Loucy (cell line): ENCODE data around the gene TMEM182.

ENCODE experiments used
- H2AFZ ChIP-seq: fragments of 200-600 bp; sonication (generic); 2 replicates; pipeline ENCODE4 v1.6.0; 2016; ENCODE audit warnings: antibody characterized with exemption, mild to moderate bottlenecking, low read length, moderate library complexity
- H3F3A ChIP-seq: fragments of 200-600 bp; 2 replicates; pipeline ENCODE4 v1.6.0; 2016; ENCODE audit warnings: antibody characterized with exemption, low read depth, mild to moderate bottlenecking
- H3K27me3 ChIP-seq: fragments of 200-600 bp; sonication (generic); 2 replicates; pipeline ENCODE4 v1.6.1; 2014; ENCODE audit warnings: low read length, mild to moderate bottlenecking; ENCODE audit not compliant: insufficient read depth, poor library complexity, severe bottlenecking
- H3K36me3 ChIP-seq: fragments of 200-600 bp; sonication (generic); 2 replicates; pipeline ENCODE4 v1.6.1; 2016; ENCODE audit warnings: low read length; ENCODE audit not compliant: insufficient read depth
- H3K4me1 ChIP-seq: fragments of 200-600 bp; sonication (generic); 2 replicates; pipeline ENCODE4 v1.5.1; 2014; ENCODE audit warnings: low read length, mild to moderate bottlenecking; ENCODE audit not compliant: insufficient read depth, poor library complexity, severe bottlenecking
- H3K4me2 ChIP-seq: fragments of 200-600 bp; sonication (generic); 2 replicates; pipeline ENCODE4 v1.6.0; 2014; ENCODE audit warnings: antibody characterized with exemption, low read length, low read depth, mild to moderate bottlenecking; ENCODE audit not compliant: poor library complexity, severe bottlenecking
- H3K4me3 ChIP-seq: fragments of 200-600 bp; sonication (generic); 2 replicates; pipeline ENCODE4 v1.5.1; 2014; ENCODE audit warnings: low read length, mild to moderate bottlenecking, mixed read lengths; ENCODE audit not compliant: poor library complexity, severe bottlenecking
- H3K79me2 ChIP-seq: fragments of 200-600 bp; sonication (generic); 2 replicates; pipeline ENCODE4 v1.6.1; 2014; ENCODE audit warnings: low read length; ENCODE audit not compliant: insufficient read depth
- H3K9ac ChIP-seq: fragments of 200-600 bp; sonication (generic); 2 replicates; pipeline ENCODE4 v1.6.0; 2014; ENCODE audit warnings: mild to moderate bottlenecking, low read depth, low read length, moderate library complexity; ENCODE audit not compliant: poor library complexity, severe bottlenecking
- H3K9me2 ChIP-seq: fragments of 200-600 bp; sonication (generic); replicated peaks from 2 replicates; pipeline ENCODE4 v1.6.1; 2016; ENCODE audit warnings: low read depth, low read length, mixed read lengths
- H3K9me3 ChIP-seq: fragments of 200-600 bp; sonication (generic); 2 replicates; pipeline ENCODE4 v1.6.1; 2014; ENCODE audit warnings: mild to moderate bottlenecking, antibody characterized with exemption, low read length, low read depth; ENCODE audit not compliant: insufficient read depth
- H4K20me1 ChIP-seq: fragments of 200-600 bp; sonication (generic); 2 replicates; pipeline ENCODE4 v1.6.0; 2014; ENCODE audit warnings: antibody characterized with exemption, low read length, mild to moderate bottlenecking; ENCODE audit not compliant: insufficient read depth, poor library complexity, severe bottlenecking
- EZH2phosphoT487 ChIP-seq: fragments of 200-600 bp; IDR thresholded peaks from 2 replicates; pipeline ENCODE4 v1.6.1; 2018; ENCODE audit warnings: antibody characterized with exemption, mild to moderate bottlenecking, moderate library complexity, borderline replicate concordance
- TF ChIP-seq, protein P1 (sequence below): fragments of 200-600 bp; sonication (generic); conservative IDR thresholded peaks from 2 replicates; pipeline ENCODE4 v1.5.1; 2014; ENCODE audit warnings: mild to moderate bottlenecking, antibody characterized with exemption, low read length

The TMEM182 gene

DNA sequence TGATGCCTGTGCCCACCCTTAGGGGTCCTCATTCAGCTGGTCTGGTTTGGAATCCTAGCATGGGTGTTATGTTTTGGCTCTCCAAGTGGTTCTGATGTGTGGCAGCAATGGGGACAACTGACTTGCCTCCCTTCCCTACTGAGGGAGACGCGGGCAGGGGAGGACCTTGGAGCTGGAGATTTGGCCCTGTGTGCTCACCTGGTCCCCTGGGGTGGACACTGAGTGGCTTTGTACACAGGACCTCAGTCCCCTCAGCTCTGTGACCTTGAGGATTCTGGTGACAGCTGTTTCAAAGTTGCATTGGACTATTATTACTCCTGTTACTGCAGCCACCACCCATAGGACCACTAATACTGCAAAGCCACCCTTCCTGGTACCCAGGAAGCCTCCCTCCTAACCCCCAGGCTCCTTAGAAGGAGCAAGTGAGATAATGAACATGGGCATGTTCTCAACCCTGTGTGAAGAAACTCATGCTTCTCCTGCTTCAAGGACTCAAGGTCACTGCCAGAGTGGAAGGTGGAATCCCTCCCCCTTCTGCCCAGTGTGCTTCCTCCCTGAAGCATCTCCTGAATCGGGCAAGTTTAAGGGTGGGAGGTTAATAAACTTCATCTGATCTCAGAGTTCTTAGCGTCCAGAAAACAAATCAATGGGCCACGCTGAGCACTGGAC is 26.5 kb downstream of the TMEM182 start:
- H3K9me3 ChIP-seq, result no peaks in the 10 kb centered on the region
- no peaks in the 10 kb centered on the region for H3K36me3 ChIP-seq
- no peaks in the 10 kb centered on the region for H3K9me2 ChIP-seq
- no peaks in the 10 kb centered on the region for H3K4me1 ChIP-seq
- no peaks in the 10 kb centered on the region for H4K20me1 ChIP-seq
- TF ChIP-seq, protein P1, sequence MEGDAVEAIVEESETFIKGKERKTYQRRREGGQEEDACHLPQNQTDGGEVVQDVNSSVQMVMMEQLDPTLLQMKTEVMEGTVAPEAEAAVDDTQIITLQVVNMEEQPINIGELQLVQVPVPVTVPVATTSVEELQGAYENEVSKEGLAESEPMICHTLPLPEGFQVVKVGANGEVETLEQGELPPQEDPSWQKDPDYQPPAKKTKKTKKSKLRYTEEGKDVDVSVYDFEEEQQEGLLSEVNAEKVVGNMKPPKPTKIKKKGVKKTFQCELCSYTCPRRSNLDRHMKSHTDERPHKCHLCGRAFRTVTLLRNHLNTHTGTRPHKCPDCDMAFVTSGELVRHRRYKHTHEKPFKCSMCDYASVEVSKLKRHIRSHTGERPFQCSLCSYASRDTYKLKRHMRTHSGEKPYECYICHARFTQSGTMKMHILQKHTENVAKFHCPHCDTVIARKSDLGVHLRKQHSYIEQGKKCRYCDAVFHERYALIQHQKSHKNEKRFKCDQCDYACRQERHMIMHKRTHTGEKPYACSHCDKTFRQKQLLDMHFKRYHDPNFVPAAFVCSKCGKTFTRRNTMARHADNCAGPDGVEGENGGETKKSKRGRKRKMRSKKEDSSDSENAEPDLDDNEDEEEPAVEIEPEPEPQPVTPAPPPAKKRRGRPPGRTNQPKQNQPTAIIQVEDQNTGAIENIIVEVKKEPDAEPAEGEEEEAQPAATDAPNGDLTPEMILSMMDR, result no peak
- no peak for TF ChIP-seq EZH2phosphoT487
- H3K4me2 ChIP-seq, result no peak overlapping the region
- no peak overlapping the region for H2AFZ ChIP-seq
- H3K4me3 ChIP-seq, result no peak overlapping the region
- no peaks in the 10 kb centered on the region for H3K27me3 ChIP-seq
- H3K79me2 ChIP-seq, result no peaks in the 10 kb centered on the region
- no peaks in the 10 kb centered on the region for H3F3A ChIP-seq
- no peak overlapping the region for H3K9ac ChIP-seq

DNA sequence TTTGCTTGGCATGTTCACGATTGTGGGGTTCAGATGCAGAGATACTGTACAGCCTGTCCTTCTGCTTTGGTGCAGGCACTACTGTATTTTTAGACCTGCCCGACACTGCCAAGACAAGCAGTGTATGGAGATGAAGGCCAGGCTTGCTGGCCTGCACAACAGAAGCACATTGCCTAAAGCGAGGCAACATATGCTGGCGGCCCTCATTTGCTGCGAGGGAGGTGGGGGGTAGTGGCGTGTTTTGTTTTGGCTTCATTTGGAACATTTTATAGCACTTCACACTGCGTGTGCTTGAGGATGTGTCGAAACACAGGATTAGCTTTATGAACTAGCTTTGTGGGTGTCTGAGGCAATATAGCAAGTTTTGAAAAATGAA is 27.0 kb downstream of the TMEM182 start:
- no peaks in the 10 kb centered on the region for H3K36me3 ChIP-seq
- H4K20me1 ChIP-seq, result no peaks in the 10 kb centered on the region
- H3K9me3 ChIP-seq, result no peaks in the 10 kb centered on the region
- H3K79me2 ChIP-seq, result no peaks in the 10 kb centered on the region
- H3F3A ChIP-seq, result no peaks in the 10 kb centered on the region
- no peaks in the 10 kb centered on the region for H3K27me3 ChIP-seq
- no peak overlapping the region for H2AFZ ChIP-seq
- no peak overlapping the region for H3K4me2 ChIP-seq
- H3K9ac ChIP-seq, result no peak overlapping the region
- no peaks in the 10 kb centered on the region for H3K4me1 ChIP-seq
- no peak for TF ChIP-seq EZH2phosphoT487
- TF ChIP-seq, protein P1, result no peak
- no peak overlapping the region for H3K4me3 ChIP-seq
- H3K9me2 ChIP-seq, result no peaks in the 10 kb centered on the region

DNA sequence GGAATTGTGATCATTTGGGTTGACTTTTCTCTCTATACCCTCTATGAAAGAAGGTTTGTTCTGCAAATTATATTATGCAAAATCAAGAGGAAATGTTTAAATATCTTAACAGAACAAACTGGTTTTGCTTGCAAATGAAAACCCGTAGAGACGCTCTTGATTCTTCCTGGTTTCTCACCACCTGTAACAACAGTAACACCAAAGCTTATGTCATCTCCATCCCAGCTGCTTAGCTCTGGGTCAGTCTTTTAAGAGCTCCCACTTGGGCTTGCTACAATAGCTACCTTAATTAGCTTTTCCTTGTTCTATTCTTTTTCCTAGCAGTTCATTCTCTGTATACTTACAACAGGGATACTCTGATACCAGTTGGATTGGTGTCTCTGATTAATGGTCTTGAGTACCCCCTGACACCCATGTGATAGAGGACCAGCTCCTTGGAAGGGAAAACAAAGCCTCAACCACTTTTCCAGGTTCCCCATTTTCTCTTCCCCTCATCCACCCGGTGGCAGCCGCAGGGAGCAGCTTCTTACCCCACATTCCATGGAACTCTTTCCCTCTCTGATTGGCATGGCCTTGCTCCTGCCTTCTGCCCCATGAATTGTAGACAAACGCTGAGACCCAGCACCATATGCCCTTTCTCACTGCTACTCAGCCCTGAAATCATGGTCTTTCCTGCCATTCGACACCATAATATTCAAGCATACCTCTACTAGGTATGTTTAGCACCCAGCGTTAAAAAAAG is 27.7 kb downstream of the TMEM182 start:
- H4K20me1 ChIP-seq, result no peaks in the 10 kb centered on the region
- H3K9me2 ChIP-seq, result no peaks in the 10 kb centered on the region
- H3K9ac ChIP-seq, result no peak overlapping the region
- no peak overlapping the region for H3K4me3 ChIP-seq
- no peaks in the 10 kb centered on the region for H3F3A ChIP-seq
- no peaks in the 10 kb centered on the region for H3K27me3 ChIP-seq
- H3K4me2 ChIP-seq, result no peak overlapping the region
- H3K36me3 ChIP-seq, result no peaks in the 10 kb centered on the region
- H2AFZ ChIP-seq, result no peak overlapping the region
- peaks cover 3% of the 10 kb centered on the region for H3K4me1 ChIP-seq
- no peaks in the 10 kb centered on the region for H3K9me3 ChIP-seq
- no peak for TF ChIP-seq EZH2phosphoT487
- TF ChIP-seq, protein P1, result no peak
- no peaks in the 10 kb centered on the region for H3K79me2 ChIP-seq
